Measurements from ENCODE around the gene H1-8.

H1-8 gene

GRCh38 chr3:129548104-129548965, 5.4 kb downstream of the H1-8 start:
- no peak for DNase-seq (ENCODE audit: extremely low read depth, low read depth)
- TF ChIP-seq CTCF (IDR thresholded peaks at IDR 0.05; ENCODE audit: low read depth, low read length): no peak

GRCh38 chr3:129549006-129549800, 6.2 kb downstream of the H1-8 start:
- no peak for TF ChIP-seq CTCF (IDR thresholded peaks at IDR 0.05; ENCODE audit: low read depth, low read length)
- DNase-seq (ENCODE audit: extremely low read depth, low read depth): no peak

- no peak for DNase-seq (ENCODE audit: extremely low read depth, low read depth)
- TF ChIP-seq CTCF (IDR thresholded peaks at IDR 0.05; ENCODE audit: low read depth, low read length): no peak
These were observed 6.8 kb downstream of the H1-8 start for GRCh38 chr3:129549805-129550204.

GRCh38 chr3:129552287-129553050, 9.5 kb downstream of the H1-8 start:
- no peak for TF ChIP-seq CTCF (IDR thresholded peaks at IDR 0.05; ENCODE audit: low read depth, low read length)
- no peak for DNase-seq (ENCODE audit: extremely low read depth, low read depth)

GRCh38 chr3:129553171-129553570, 10.2 kb downstream of the H1-8 start:
- DNase-seq (ENCODE audit: extremely low read depth, low read depth): no peak
- no peak for TF ChIP-seq CTCF (IDR thresholded peaks at IDR 0.05; ENCODE audit: low read depth, low read length)

GRCh38 chr3:129553719-129554118, 10.7 kb downstream of the H1-8 start:
- no peak for TF ChIP-seq CTCF (IDR thresholded peaks at IDR 0.05; ENCODE audit: low read depth, low read length)
- no peak for DNase-seq (ENCODE audit: extremely low read depth, low read depth)

All from AG09319 (cell line).